ENCODE data around the gene THSD7A. TPM values are rescaled to one million over a fixed set of nuclear protein-coding genes. Genes with fewer than 3 reads are reported as not detected.

Gene THSD7A
- total and polyA plus RNA-seq, 2 donors: 4.5 to 30.8 TPM

GRCh38 chr7:11788568-11788967 is 43.4 kb downstream of the THSD7A start:
- no peak for DNase-seq (ENCODE audit: extremely low spot score)
- Histone ChIP-seq H3K4me1 (ENCODE audit: insufficient read depth) (no peaks in the 10 kb centered on the region), H3K27ac (ENCODE audit: low read depth) (no peak overlapping the region), H3K36me3 (ENCODE audit: insufficient read depth) (no peaks in the 10 kb centered on the region), H3K4me3 (ENCODE audit: low read depth, low read length) (no peak overlapping the region)
- 94% methylated on average over 3 of the region's 3 CpGs for WGBS

GRCh38 chr7:11787534-11787933 is 44.5 kb downstream of the THSD7A start:
- no peak overlapping the region for H3K27ac ChIP-seq (ENCODE audit: low read depth)
- no peak overlapping the region for H3K4me3 ChIP-seq (ENCODE audit: low read depth, low read length)
- no peaks in the 10 kb centered on the region for H3K4me1 ChIP-seq (ENCODE audit: insufficient read depth)
- no peak for DNase-seq (ENCODE audit: extremely low spot score)
- H3K36me3 ChIP-seq (ENCODE audit: insufficient read depth): no peaks in the 10 kb centered on the region
- WGBS: 97% methylated on average over 4 of the region's 4 CpGs

- H3K27ac ChIP-seq (ENCODE audit: low read depth): no peak overlapping the region
- no peaks in the 10 kb centered on the region for H3K36me3 ChIP-seq (ENCODE audit: insufficient read depth)
- no peaks in the 10 kb centered on the region for H3K4me1 ChIP-seq (ENCODE audit: insufficient read depth)
- 85% methylated on average over 2 of the region's 2 CpGs for WGBS
- DNase-seq (ENCODE audit: extremely low spot score): no peak
- H3K4me3 ChIP-seq (ENCODE audit: low read depth, low read length): no peak overlapping the region
These were observed 45.8 kb downstream of the THSD7A start for GRCh38 chr7:11786186-11786585.

- H3K36me3 ChIP-seq (ENCODE audit: insufficient read depth): no peaks in the 10 kb centered on the region
- H3K4me1 ChIP-seq (ENCODE audit: insufficient read depth): no peaks in the 10 kb centered on the region
- H3K27ac ChIP-seq (ENCODE audit: low read depth): no peak overlapping the region
- H3K4me3 ChIP-seq (ENCODE audit: low read depth, low read length): no peak overlapping the region
- WGBS: 98% methylated on average over 3 of the region's 3 CpGs
- no peak for DNase-seq (ENCODE audit: extremely low spot score)
These were observed 47.0 kb downstream of the THSD7A start for GRCh38 chr7:11784769-11785536.

GRCh38 chr7:11779864-11780674 is 51.9 kb downstream of the THSD7A start:
- 84% methylated on average over 7 of the region's 7 CpGs for WGBS
- no peak for DNase-seq (ENCODE audit: extremely low spot score)
- no peak overlapping the region for H3K27ac ChIP-seq (ENCODE audit: low read depth)

GRCh38 chr7:11776039-11776438 is 56.0 kb downstream of the THSD7A start:
- Histone ChIP-seq H3K4me1 (ENCODE audit: insufficient read depth) (no peaks in the 10 kb centered on the region), H3K27ac (ENCODE audit: low read depth) (no peak overlapping the region), H3K36me3 (ENCODE audit: insufficient read depth) (no peaks in the 10 kb centered on the region), H3K4me3 (ENCODE audit: low read depth, low read length) (no peak overlapping the region)
- DNase-seq (ENCODE audit: extremely low spot score): no peak
- 74% methylated on average over 2 of the region's 2 CpGs for WGBS

More at GRCh38 chr7:11779864-11780674, 51.9 kb downstream of the THSD7A start:
- Histone ChIP-seq H3K4me3 (ENCODE audit: low read depth, low read length) (no peak overlapping the region), H3K4me1 (ENCODE audit: insufficient read depth) (no peaks in the 10 kb centered on the region), H3K36me3 (ENCODE audit: insufficient read depth) (no peaks in the 10 kb centered on the region)

GRCh38 chr7:11775401-11775800 is 56.6 kb downstream of the THSD7A start:
- Histone ChIP-seq H3K36me3 (ENCODE audit: insufficient read depth) (no peaks in the 10 kb centered on the region), H3K4me3 (ENCODE audit: low read depth, low read length) (no peak overlapping the region), H3K4me1 (ENCODE audit: insufficient read depth) (no peaks in the 10 kb centered on the region), H3K27ac (ENCODE audit: low read depth) (no peak overlapping the region)
- no peak for DNase-seq (ENCODE audit: extremely low spot score)
- 92% methylated on average over 2 of the region's 2 CpGs for WGBS

GRCh38 chr7:11768263-11768662 is 63.7 kb downstream of the THSD7A start:
- Histone ChIP-seq H3K27ac (ENCODE audit: low read depth) (no peak overlapping the region), H3K4me1 (ENCODE audit: insufficient read depth) (no peaks in the 10 kb centered on the region), H3K4me3 (ENCODE audit: low read depth, low read length) (no peak overlapping the region), H3K36me3 (ENCODE audit: insufficient read depth) (no peaks in the 10 kb centered on the region)
- DNase-seq (ENCODE audit: extremely low spot score): no peak
- 91% methylated on average over 5 of the region's 5 CpGs for WGBS

- no peaks in the 10 kb centered on the region for H3K36me3 ChIP-seq (ENCODE audit: insufficient read depth)
- H3K4me3 ChIP-seq (ENCODE audit: low read depth, low read length): no peak overlapping the region
- 90% methylated on average over 3 of the region's 3 CpGs for WGBS
- H3K4me1 ChIP-seq (ENCODE audit: insufficient read depth): no peaks in the 10 kb centered on the region
- H3K27ac ChIP-seq (ENCODE audit: low read depth): no peak overlapping the region
- no peak for DNase-seq (ENCODE audit: extremely low spot score)
These were observed 64.8 kb downstream of the THSD7A start for GRCh38 chr7:11767148-11767547.

- H3K27ac ChIP-seq (ENCODE audit: low read depth): no peak overlapping the region
- no peaks in the 10 kb centered on the region for H3K36me3 ChIP-seq (ENCODE audit: insufficient read depth)
- 55% methylated on average over 3 of the region's 3 CpGs for WGBS
- H3K4me1 ChIP-seq (ENCODE audit: insufficient read depth): no peaks in the 10 kb centered on the region
- DNase-seq (ENCODE audit: extremely low spot score): no peak
- no peak overlapping the region for H3K4me3 ChIP-seq (ENCODE audit: low read depth, low read length)
These were observed 71.6 kb downstream of the THSD7A start for GRCh38 chr7:11760372-11760771.

GRCh38 chr7:11758627-11759111 is 73.3 kb downstream of the THSD7A start:
- H3K27ac ChIP-seq (ENCODE audit: low read depth): no peak overlapping the region
- 42% methylated on average over 2 of the region's 2 CpGs for WGBS
- no peak for DNase-seq (ENCODE audit: extremely low spot score)
- H3K36me3 ChIP-seq (ENCODE audit: insufficient read depth): no peaks in the 10 kb centered on the region
- no peaks in the 10 kb centered on the region for H3K4me1 ChIP-seq (ENCODE audit: insufficient read depth)
- H3K4me3 ChIP-seq (ENCODE audit: low read depth, low read length): no peak overlapping the region

- 94% methylated on average over 1 of the region's 1 CpG for WGBS
These were observed 74.8 kb downstream of the THSD7A start for GRCh38 chr7:11757153-11757552.

GRCh38 chr7:11754933-11755332 is 77.1 kb downstream of the THSD7A start:
- no peak for DNase-seq (ENCODE audit: extremely low spot score)
- Histone ChIP-seq H3K36me3 (ENCODE audit: insufficient read depth) (no peaks in the 10 kb centered on the region), H3K27ac (ENCODE audit: low read depth) (no peak overlapping the region), H3K4me1 (ENCODE audit: insufficient read depth) (no peaks in the 10 kb centered on the region), H3K4me3 (ENCODE audit: low read depth, low read length) (no peak overlapping the region)
- 96% methylated on average over 3 of the region's 3 CpGs for WGBS

More at GRCh38 chr7:11757153-11757552, 74.8 kb downstream of the THSD7A start:
- DNase-seq (ENCODE audit: extremely low spot score): no peak
- Histone ChIP-seq H3K36me3 (ENCODE audit: insufficient read depth) (no peaks in the 10 kb centered on the region), H3K4me3 (ENCODE audit: low read depth, low read length) (no peak overlapping the region), H3K4me1 (ENCODE audit: insufficient read depth) (no peaks in the 10 kb centered on the region), H3K27ac (ENCODE audit: low read depth) (no peak overlapping the region)

- Histone ChIP-seq H3K36me3 (ENCODE audit: insufficient read depth) (no peaks in the 10 kb centered on the region), H3K4me3 (ENCODE audit: low read depth, low read length) (no peak overlapping the region), H3K4me1 (ENCODE audit: insufficient read depth) (no peaks in the 10 kb centered on the region), H3K27ac (ENCODE audit: low read depth) (no peak overlapping the region)
- no peak for DNase-seq (ENCODE audit: extremely low spot score)
- 85% methylated on average over 2 of the region's 2 CpGs for WGBS
These were observed 77.9 kb downstream of the THSD7A start for GRCh38 chr7:11754123-11754522.

Data from urinary bladder (tissue), 4 donors.